SU-DHL-6 (cell line): ENCODE measurements around the gene PPP2R3C.

Experiments
- EZH2phosphoT487 ChIP-seq: fragments of 200-600 bp; sonication (generic), shearing (Covaris generic); conservative IDR thresholded peaks from 2 replicates; pipeline ENCODE4 v1.6.1; 2018; ENCODE audit warnings: mild to moderate bottlenecking, antibody characterized with exemption, low read length, moderate library complexity, mixed read lengths
- TF ChIP-seq, protein P1 (sequence below): fragments of 200-600 bp; sonication (generic); IDR thresholded peaks from one replicate; pipeline ENCODE4 v1.5.1; 2017; ENCODE audit warnings: antibody characterized with exemption, mild to moderate bottlenecking, low read length, moderate library complexity; ENCODE audit not compliant: insufficient read depth, poor library complexity, severe bottlenecking

DNA sequence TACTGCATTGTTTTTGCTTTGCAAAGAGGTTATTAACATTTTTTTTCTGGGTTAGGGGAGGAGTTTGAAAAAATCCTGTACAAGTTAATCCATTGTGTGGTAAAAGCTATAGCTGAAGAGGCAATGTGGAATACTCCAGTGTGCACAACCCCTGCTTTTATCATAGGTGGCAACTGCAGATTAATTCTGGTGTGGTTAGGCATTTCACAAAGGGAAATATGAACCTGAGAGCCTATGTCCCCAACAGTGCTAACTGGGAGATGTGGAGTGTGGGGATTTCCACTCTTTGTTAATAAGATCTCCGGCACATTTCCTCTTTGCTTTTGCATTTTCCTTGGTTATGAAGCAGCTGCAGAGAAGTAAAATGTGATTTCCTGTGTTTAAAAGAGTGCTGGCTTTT is 34.2 kb upstream of the PPP2R3C start:
- TF ChIP-seq, protein P1, sequence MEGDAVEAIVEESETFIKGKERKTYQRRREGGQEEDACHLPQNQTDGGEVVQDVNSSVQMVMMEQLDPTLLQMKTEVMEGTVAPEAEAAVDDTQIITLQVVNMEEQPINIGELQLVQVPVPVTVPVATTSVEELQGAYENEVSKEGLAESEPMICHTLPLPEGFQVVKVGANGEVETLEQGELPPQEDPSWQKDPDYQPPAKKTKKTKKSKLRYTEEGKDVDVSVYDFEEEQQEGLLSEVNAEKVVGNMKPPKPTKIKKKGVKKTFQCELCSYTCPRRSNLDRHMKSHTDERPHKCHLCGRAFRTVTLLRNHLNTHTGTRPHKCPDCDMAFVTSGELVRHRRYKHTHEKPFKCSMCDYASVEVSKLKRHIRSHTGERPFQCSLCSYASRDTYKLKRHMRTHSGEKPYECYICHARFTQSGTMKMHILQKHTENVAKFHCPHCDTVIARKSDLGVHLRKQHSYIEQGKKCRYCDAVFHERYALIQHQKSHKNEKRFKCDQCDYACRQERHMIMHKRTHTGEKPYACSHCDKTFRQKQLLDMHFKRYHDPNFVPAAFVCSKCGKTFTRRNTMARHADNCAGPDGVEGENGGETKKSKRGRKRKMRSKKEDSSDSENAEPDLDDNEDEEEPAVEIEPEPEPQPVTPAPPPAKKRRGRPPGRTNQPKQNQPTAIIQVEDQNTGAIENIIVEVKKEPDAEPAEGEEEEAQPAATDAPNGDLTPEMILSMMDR: no peak
- TF ChIP-seq EZH2phosphoT487: no peak
